ENCODE measurements around the gene AKNA.

The AKNA gene

DNA sequence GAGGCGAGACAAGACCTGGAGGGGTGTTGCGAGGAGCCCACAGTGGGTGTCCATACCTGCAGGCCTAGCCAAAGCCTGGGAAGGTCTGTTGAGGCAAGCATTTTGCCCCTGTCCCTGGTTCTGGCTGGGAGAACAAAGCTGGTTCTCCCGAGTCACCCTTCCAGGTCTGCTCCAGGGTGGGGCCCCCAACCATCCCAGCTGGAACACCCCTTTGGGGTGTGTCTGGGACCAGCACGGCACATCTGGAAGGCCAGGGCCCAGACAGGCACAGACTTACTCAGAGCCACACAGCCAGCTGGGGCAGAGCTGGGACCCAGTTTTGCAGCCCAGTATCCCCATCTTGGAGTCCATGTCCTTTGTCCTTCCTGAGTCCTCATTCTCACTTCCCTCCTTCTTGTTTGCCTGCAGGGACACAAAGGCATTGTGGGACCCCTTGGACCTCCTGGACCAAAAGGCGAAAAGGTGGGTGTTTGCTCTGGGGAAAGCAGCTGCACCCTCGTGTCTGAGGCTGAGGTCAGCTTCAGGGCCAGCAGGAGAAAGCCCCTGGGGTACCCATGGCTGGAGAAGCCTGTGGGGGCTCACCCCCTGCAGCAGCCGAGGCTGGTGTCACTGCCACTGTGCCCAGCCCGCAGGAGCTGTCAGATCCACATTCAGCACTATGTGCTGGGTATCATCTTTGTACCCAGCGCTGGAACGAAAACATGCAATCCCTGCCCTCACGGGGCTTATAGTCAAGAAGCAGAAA, 103.3 kb downstream of the AKNA start:
- DNase-seq (ENCODE audit: low spot score in 2 of 2): no peak
- no peak overlapping the region for H3K4me3 Mint-ChIP-seq
- H3K9me3 Mint-ChIP-seq: no peaks in the 10 kb centered on the region
- no peak for ATAC-seq
- peaks cover 10% of the 10 kb centered on the region for H3K4me1 Mint-ChIP-seq
- no peak overlapping the region for H3K27ac Mint-ChIP-seq
- H3K36me3 Mint-ChIP-seq: no peaks in the 10 kb centered on the region

Data from stimulated activated effector memory CD8-positive, alpha-beta T cell treated with anti-CD3 and anti-CD28 coated beads, Interleukin-12 subunit alpha, Interleukin-12 subunit beta, amount 100 ng/mL, for 72 hours (primary cell).